Measurements from ENCODE around the gene RNF223. TPM values are rescaled to one million over a fixed set of nuclear protein-coding genes. Genes with fewer than 3 reads are reported as not detected.

The RNF223 gene
- total RNA-seq, 1 experiment from 2014 or later: not detected

GRCh38 chr1:1043921-1044320 is 30.2 kb downstream of the RNF223 start:
- TF ChIP-seq, protein P1, sequence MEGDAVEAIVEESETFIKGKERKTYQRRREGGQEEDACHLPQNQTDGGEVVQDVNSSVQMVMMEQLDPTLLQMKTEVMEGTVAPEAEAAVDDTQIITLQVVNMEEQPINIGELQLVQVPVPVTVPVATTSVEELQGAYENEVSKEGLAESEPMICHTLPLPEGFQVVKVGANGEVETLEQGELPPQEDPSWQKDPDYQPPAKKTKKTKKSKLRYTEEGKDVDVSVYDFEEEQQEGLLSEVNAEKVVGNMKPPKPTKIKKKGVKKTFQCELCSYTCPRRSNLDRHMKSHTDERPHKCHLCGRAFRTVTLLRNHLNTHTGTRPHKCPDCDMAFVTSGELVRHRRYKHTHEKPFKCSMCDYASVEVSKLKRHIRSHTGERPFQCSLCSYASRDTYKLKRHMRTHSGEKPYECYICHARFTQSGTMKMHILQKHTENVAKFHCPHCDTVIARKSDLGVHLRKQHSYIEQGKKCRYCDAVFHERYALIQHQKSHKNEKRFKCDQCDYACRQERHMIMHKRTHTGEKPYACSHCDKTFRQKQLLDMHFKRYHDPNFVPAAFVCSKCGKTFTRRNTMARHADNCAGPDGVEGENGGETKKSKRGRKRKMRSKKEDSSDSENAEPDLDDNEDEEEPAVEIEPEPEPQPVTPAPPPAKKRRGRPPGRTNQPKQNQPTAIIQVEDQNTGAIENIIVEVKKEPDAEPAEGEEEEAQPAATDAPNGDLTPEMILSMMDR (conservative IDR thresholded peaks at IDR 0.05): no peak
- no peaks in the 10 kb centered on the region for H3K4me1 ChIP-seq (ENCODE audit: insufficient read depth, low read length)
- H3K36me3 Mint-ChIP-seq (ENCODE audit: insufficient read depth in 1 of 3, low read depth in 3 of 3): peaks cover 8 to 47% (median 40%) of the 10 kb centered on the region in 3 experiments
- H3K4me3 Mint-ChIP-seq: no peak overlapping the region
- no peak overlapping the region for H2AFZ ChIP-seq (ENCODE audit: low read length)
- H2BK15ac ChIP-seq (ENCODE audit: low read depth, low read length): no peak overlapping the region
- DNase-seq: no peak
- H3K27ac Mint-ChIP-seq: no peak overlapping the region
- no peak overlapping the region for H3K14ac ChIP-seq (ENCODE audit: insufficient read depth, low read length)
- no peak overlapping the region for H2BK20ac ChIP-seq (ENCODE audit: low read depth, low read length, poor library complexity, severe bottlenecking)
- peaks cover 13% of the 10 kb centered on the region for H3K27me3 Mint-ChIP-seq (ENCODE audit: low read depth)
- no peak overlapping the region for H3K23ac ChIP-seq (ENCODE audit: insufficient read length, low read depth, low read length)
- H4K5ac ChIP-seq (ENCODE audit: insufficient read length, low read depth, low read length): no peak overlapping the region
- H3K27me3 ChIP-seq (ENCODE audit: insufficient read depth, low read length): no peaks in the 10 kb centered on the region; the same call in 1 of the 2 replicates
- H4K20me1 ChIP-seq (ENCODE audit: control insufficient read depth, insufficient read depth, insufficient read length): peaks cover 3% of the 10 kb centered on the region
- H3T11ph ChIP-seq (ENCODE audit: low read length): no peak overlapping the region
- no peaks in the 10 kb centered on the region for H3K79me2 ChIP-seq (ENCODE audit: insufficient read depth, low read length)
- H3K9me3 Mint-ChIP-seq: no peaks in the 10 kb centered on the region; a peak in 1 of 5 replicates
- H4K91ac ChIP-seq (ENCODE audit: insufficient read length, low read depth, low read length): no peak overlapping the region
- H3K18ac ChIP-seq (ENCODE audit: insufficient read length, low read depth, low read length): no peak overlapping the region
- H3K27ac ChIP-seq (ENCODE audit: insufficient read length, low read depth, low read length): no peak overlapping the region
- no peak overlapping the region for H3K56ac ChIP-seq (ENCODE audit: insufficient read length, low read depth, low read length)
- no peak overlapping the region for H3K9ac ChIP-seq (ENCODE audit: extremely low read depth, insufficient read length, low read length)
- no peak overlapping the region for H2BK120ac ChIP-seq (ENCODE audit: low read depth, low read length, poor library complexity, severe bottlenecking)
- H2BK12ac ChIP-seq (ENCODE audit: insufficient read length, low read depth, low read length): no peak overlapping the region
- peaks cover 4 to 9% of the 10 kb centered on the region in 2 experiments for H3K4me1 Mint-ChIP-seq
- no peaks in the 10 kb centered on the region for H3K79me1 ChIP-seq (ENCODE audit: insufficient read depth, low read depth, low read length, poor library complexity, severe bottlenecking)
- no peak overlapping the region for H3K4me2 ChIP-seq (ENCODE audit: insufficient read depth, insufficient read length, low read length)
- no CpG with 5 or more reads among the region's 33 CpGs for WGBS (ENCODE audit: extremely low coverage, insufficient read length, low lambda C conversion rate)
- no peak overlapping the region for H2AK5ac ChIP-seq (ENCODE audit: insufficient read length, low read length)
- H3K9me3 ChIP-seq (ENCODE audit: control insufficient read depth, low read depth, low read length): no peaks in the 10 kb centered on the region
- no peak overlapping the region for H2BK5ac ChIP-seq (ENCODE audit: insufficient read length, low read length)
- peaks cover 4% of the 10 kb centered on the region for H3K23me2 ChIP-seq (ENCODE audit: insufficient read length, low read depth, low read length, poor library complexity, severe bottlenecking)
- no peak overlapping the region for H4K8ac ChIP-seq (replicated peaks; ENCODE audit: insufficient read length, low read depth, low read length)
- no peak overlapping the region for H3K4ac ChIP-seq (ENCODE audit: low read depth, low read length)
